NK-92 (cell line): ENCODE data around the gene RALGAPA1.
"Not testable (repeated sequence)": the region's sequence is repeated elsewhere in the genome, so short reads cannot be mapped to it uniquely, and the experiment has no call there.

Experiments
- DNase-seq: peaks from one replicate; lab custom pipeline; 2025; ENCODE audit not compliant: unreplicated experiment; lab: John Stamatoyannopoulos, UW

The RALGAPA1 gene

DNA sequence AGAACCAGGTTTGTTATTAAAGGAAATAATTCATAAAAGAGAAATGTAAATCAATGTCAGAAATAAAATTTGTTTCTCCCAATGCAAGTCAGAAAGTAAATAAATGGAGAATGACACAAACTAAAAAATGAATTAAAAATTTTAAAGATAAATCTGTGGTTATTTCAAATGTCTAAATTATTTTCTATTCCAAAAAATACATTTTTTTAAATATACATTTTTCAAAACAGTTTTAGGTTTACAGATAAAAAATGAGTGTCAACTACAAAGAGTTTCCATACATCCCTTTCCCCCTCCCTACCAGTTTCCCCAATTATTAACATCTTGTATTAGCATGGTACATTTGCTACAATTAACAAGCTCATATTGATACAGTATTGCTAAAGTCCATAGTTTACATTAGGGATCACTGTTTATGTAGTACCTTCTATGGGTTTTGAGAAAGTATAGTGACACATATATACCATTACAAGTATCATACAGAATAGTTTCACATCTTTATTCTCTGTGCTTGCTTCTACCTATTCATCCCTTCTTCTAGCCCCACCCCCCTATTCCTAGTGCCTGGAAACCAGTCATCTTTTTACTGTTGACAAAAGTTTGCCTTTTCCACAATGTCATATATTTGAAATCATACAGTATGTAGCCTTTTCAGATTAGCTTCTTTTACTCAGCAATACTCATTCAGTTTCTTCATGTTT is 104.2 kb downstream of the RALGAPA1 start:
- DNase-seq = no peak

DNA sequence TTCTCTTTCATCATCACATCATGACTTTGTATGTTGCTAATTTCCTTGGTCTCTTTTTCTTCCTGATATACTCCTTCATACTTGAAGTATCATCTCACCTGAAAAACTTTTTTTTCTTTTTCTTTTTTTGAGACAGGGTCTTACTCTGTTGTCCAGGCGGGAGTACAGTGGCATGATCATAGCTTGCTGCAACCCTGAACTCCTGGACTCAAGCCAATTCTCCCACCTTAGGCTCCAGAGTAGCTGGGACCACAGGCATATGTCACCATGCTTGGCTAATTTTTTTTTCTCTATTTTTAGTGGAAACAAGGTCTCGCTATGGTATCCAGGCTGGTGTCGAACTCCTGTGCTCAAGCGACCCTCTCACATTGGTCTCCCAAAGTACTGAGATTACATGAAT is 107.6 kb downstream of the RALGAPA1 start:
- DNase-seq = no peak

DNA sequence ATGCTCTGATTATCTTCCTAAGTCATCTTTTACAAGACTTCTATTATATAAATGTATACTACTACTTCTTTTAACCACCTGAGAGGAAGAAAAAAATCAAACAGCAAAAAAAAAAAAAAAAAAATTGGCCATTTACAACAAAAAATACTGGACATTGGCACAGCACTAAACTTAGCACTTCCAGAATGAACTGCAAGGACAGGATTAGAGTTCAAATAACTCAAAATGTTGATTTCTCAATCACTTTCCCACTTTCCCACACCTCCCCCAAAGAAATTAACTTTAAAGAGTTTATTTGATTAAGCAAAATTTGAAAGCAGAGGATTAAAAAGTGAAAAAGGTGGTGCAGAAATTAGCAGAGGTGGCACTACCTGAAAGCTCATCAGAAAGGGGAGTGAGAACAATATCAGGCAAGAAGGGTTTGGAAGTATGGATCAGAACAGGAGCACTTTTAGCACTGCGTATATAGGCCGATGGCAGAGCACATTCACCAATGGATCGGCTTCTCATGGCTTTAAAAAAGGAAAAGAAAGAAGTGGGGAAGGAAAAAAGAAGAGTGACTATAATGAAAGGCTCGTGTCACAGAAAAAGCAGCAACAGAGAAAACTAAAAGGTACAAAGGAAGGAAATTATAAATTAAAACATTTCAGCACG is 109.2 kb downstream of the RALGAPA1 start:
- no peak for DNase-seq

- DNase-seq = no peak
Observed at GRCh38 chr14:35696575-35696974, 112.5 kb downstream of the RALGAPA1 start.

DNA sequence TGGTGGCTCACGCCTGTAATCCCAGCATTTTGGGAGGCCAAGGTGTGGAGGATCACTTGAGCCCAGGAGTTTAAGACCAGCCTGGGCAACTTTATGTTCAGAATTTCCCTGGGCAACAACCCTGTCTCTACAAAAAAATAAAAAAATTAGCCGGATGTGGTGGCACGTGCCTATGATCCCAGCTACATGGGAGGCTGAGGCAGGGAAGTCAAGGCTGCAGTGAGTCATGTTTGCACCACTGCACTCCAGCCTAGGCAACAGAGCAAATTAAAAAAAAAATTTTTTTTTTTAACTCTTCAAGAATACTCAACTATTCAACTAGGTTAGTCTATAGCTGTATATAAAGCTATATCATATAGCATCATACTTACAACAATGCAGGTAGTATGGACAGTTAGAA is 113.0 kb downstream of the RALGAPA1 start:
- DNase-seq = no peak

DNA sequence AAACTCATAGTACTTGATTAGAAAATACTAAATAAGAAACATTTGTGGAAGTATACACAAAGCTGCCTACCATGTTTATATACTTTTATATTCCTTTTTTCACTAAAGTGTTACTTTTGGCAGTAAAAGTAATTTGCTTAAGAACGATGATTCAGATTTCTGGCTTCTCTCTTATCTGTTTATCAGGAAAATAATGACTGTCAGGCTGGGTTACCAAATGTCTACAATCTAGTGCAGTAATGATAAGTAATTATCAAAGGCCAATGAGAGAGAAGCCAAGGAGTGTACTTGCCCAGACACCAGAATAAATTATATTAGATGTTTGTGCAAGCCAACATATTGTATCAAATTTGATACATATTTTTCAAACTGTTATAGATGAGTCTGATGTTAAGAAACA is 113.4 kb downstream of the RALGAPA1 start:
- DNase-seq = no peak

- no peak for DNase-seq
Observed at GRCh38 chr14:35695072-35695471, 114.0 kb downstream of the RALGAPA1 start.

DNA sequence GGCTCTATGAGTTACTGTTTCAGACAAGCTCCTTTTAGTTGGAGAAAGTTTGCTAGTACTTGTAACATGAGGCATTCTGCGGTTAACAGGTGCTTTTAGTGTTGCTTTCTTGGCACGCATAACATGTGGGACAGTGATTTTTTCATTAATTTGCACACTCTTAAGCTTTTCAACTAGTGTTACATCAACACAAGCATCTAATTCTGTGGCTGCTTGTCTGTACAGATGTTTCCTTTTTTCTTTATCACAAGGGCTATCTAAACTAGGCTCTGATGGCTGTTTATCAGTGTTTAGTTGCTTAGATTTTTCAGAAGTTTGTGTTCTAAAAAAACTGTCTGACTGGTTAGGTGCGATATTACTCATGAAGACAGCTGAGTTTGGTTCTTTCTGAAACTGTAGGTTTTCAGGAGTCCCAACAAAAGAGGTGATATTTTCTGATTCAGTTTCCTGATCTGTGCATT is 120.1 kb downstream of the RALGAPA1 start:
- DNase-seq = no peak

DNA sequence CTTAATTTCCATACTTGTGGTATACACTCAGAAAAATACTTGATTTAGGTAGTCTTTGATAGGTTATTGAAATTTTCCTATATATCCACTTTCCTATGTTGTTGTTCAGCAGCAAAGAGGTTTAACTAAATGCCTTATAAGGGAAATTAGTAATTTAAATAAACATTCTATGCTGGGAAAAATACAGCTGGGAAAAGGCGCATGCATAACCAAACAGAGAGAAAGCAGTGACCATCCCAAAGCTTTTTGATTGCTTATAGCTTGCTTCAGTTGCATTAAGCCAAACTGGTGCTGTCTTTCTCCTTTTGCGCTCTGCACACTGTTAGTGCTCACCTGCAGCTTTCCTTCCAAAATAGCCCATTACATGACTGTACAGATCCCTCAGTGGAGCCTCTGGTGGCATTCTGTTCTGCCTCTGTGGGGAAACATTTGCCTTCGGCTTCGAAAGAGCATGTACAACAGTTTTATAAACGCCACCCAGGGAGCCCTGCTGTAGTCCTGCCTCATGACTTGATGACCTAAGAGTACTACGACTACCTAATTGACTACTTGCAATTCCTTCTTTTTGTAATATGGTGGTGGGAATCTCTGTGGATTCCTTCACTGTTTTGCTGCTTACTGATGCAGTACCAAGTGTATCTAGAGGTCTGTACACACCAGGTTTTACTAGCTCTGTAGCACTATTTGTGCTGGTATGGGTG is 120.8 kb downstream of the RALGAPA1 start:
- DNase-seq = no peak

DNA sequence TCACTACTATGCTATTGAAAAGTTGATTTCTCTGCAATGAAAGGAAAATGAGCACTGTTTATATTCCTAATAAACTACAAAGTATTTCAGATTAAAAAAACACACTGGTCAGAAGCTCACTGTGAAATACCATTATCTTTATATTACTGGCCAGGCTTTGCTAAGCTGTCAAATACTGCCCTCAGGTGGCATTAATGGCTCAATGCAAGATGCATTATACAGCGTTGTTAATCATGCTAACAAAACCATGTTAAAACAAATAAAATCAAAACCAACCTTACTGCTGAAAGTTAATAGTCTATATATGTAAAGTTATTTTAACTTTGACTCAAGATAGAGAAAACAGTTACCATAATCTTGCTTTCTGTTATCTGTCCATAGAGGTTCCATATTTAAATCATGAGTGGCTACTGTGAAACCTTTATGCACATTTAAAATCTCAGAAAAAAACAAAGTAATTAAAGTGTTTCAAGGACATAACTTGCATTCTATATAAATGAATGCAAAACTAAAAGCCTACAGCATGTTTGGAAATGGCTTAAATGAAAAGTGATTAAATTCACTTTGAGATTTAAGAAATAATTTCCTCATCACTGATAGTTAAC is 121.7 kb downstream of the RALGAPA1 start:
- DNase-seq = no peak

GRCh38 chr14:35683688-35684087 is 125.4 kb downstream of the RALGAPA1 start:
- not testable (repeated sequence) for DNase-seq

GRCh38 chr14:35682802-35683201 is 126.3 kb downstream of the RALGAPA1 start:
- no peak for DNase-seq

DNA sequence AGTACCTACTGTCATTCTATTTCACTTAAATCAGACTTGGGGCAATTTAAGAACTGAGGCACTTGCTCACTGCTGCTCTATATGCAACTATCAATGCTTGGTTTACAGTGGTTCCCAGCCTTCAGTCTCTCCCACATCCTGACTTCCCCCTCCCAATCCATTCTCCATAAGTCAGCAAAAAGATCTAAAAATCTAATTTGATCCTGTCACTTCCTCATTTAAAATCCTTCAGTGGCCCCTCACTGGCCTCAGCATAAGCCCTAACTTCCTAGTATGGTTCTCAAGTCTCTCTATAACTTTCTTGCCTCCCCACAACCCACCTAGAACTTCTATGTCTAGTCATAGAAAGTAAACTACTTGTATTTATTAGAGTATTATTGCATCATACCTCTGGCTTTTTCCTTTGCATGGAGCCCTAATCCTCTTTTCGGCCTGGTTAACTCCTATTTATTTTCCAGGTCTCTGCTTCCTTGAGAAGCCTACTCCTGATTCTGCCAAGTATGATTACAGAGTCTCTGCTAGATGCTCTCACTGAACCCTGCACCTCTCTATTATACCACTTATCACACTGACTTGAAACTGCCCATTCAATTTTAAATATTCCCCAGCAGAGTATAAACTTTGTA is 130.6 kb downstream of the RALGAPA1 start:
- no peak for DNase-seq

DNA sequence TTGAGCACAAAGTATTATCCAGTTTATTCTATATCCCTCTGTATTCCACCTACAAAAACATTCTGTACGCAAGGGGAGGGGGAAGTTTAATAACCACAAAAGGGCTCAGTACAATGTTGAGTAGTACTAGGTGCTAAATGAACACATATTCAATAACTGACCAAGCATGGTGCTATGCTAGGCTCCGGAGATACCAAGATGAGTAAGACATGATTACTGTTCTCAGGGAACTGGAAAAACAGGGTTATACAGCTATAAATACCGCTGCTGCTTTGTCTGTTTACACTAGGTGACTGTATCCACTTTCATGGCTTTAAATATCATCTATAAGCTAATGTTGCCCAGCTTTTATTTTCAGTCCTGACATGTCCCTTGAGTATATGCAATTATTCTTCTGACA is 139.3 kb downstream of the RALGAPA1 start:
- no peak for DNase-seq

GRCh38 chr14:35666429-35667043 is 142.6 kb downstream of the RALGAPA1 start:
- DNase-seq = no peak

- DNase-seq = no peak
Observed at GRCh38 chr14:35661875-35662274, 147.2 kb downstream of the RALGAPA1 start.

- no peak for DNase-seq
Observed at GRCh38 chr14:35653045-35653444, 156.1 kb downstream of the RALGAPA1 start.

- no peak for DNase-seq
Observed at GRCh38 chr14:35643513-35643912, 165.6 kb downstream of the RALGAPA1 start.

GRCh38 chr14:35637851-35638250 is 171.2 kb downstream of the RALGAPA1 start:
- no peak for DNase-seq

DNA sequence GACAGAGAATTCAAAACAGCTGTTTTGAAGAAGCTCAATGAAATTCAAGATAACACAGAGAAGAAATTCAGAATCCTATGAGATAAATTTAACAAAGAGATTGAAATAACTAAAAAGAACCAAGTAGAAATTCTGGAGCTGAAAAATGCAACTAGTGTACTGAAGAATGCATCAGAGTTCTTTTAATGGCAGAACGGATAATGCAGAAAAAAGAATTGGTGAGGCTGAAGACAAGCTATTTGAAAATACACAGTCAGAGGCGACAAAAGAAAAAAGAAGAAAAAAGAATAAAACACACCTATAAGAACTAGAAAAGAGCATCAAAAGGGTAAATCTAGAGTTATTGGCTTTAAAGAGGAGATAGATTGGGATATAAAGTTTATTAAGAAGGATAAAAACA is 171.8 kb downstream of the RALGAPA1 start:
- DNase-seq = no peak

- no peak for DNase-seq
Observed at GRCh38 chr14:35632676-35633075, 176.4 kb downstream of the RALGAPA1 start.
